Aorta (tissue), 5 donors: ENCODE results near the gene RCAN2. TPM values are rescaled to one million over a fixed set of nuclear protein-coding genes. Genes with fewer than 3 reads are reported as not detected.

Experiments used
- ATAC-seq: fragments of 200-7000 bp; cut with Tn5 transposase; one replicate; pipeline ENCODE4 v1.9.1; 2022; ENCODE audit warnings: moderate library complexity; ENCODE audit not compliant: low FRiP score
- DNase-seq, 2 donors: peaks; one replicate each; pipeline ENCODE4 v3.0.0-alpha.2; 2020
- H3K27ac ChIP-seq, 2 donors: one replicate each; pipeline ENCODE4 v1.5.1; 2013; ENCODE audit warnings: low read length in 2 of 2, mild to moderate bottlenecking in 2 of 2, moderate library complexity in 2 of 2, control low read depth in 1 of 2, inconsistent platforms in 1 of 2, low read depth in 1 of 2
- H3K27me3 ChIP-seq, 2 donors: one replicate each; pipeline ENCODE4 v1.6.1; 2013; ENCODE audit warnings: control low read depth in 1 of 2, low read length in 1 of 2, mild to moderate bottlenecking in 1 of 2, moderate library complexity in 1 of 2; ENCODE audit not compliant: insufficient read depth in 2 of 2, control insufficient read depth in 1 of 2
- H3K36me3 ChIP-seq, 2 donors: one replicate each; pipeline ENCODE4 v1.6.1; 2013; ENCODE audit warnings: control low read depth in 1 of 2, low read length in 1 of 2, mild to moderate bottlenecking in 1 of 2; ENCODE audit not compliant: insufficient read depth in 2 of 2, control insufficient read depth in 1 of 2
- H3K4me1 ChIP-seq, 2 donors: one replicate each; pipeline ENCODE4 v1.6.1; 2013; ENCODE audit warnings: low read length in 2 of 2, control low read depth in 1 of 2, mild to moderate bottlenecking in 1 of 2, moderate library complexity in 1 of 2; ENCODE audit not compliant: insufficient read depth in 2 of 2, control insufficient read depth in 1 of 2
- H3K4me3 ChIP-seq, 2 donors: one replicate each; pipeline ENCODE4 v1.5.1; 2013; ENCODE audit warnings: low read length in 2 of 2, control low read depth in 1 of 2, mild to moderate bottlenecking in 1 of 2
- H3K9me3 ChIP-seq: one replicate; pipeline ENCODE4 v1.6.1; 2013; ENCODE audit warnings: mild to moderate bottlenecking, low read length; ENCODE audit not compliant: control insufficient read depth
- WGBS, 2 donors: extraction: QIAGEN DNeasy Blood & Tissue Kit; methylation state at CpG; one replicate each; pipeline ENCODE4 v1.1.7; 2013; 5-methylcytosine and 5-hydroxymethylcytosine counted together
- intact Hi-C, 2 donors: fragments of 100-400 bp; cut with DNase I; formaldehyde crosslinking; loops; one replicate each; pipeline versions ENCODE4 v1.14.2 to v1.15.0; 2022
- polyA plus RNA-seq, 2 donors: library from polyadenylated mRNA; stranded (reverse); fragments of 200-250 nt; gene quantifications; one replicate each; pipeline ENCODE4 v1.2.3, GENCODE V29; 2013
- total RNA-seq, 2 donors: library from RNA; stranded (reverse); fragmentation: NEBNext Ultra II Directional; extraction: Animal tissue kit (Norgen Biotek cat#: 25700); gene quantifications; one replicate each; pipeline ENCODE4 v1.2.1, GENCODE V29; 2021
- donor health status: healthy with polysubstance abuse.
- donor health status: Bipolar disorder and iron deficiency.
- donor health status: DM: no; HTN: no; CAD: no.
- donor health status: DM: no; HTN: no; CAD: no.
- donor health status: DM: yes; HTN: yes; CAD: no.

The RCAN2 gene
- total and polyA plus RNA-seq, 4 donors, result 87.3 to 235 (median 130) TPM

DNA sequence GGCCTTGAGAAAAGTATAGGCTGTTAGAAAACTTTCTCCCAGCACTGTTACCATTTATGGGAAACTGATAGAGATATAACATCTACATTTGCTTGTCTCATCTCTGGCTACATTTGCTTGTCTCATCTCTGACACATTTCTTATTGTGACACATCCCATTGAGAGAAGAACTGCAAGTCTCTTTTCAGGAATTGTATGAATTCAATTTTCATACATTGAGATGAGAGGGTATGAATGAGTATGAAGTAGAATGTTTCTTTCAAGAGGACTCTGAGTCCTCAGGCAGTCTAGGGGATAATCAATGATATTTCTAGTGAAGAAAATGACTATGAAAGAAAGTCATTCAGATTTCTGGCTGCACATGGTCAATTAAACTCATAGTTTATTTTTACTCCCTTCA is 282.9 kb downstream of the RCAN2 start:
- intact Hi-C loops, result no loop called here

DNA sequence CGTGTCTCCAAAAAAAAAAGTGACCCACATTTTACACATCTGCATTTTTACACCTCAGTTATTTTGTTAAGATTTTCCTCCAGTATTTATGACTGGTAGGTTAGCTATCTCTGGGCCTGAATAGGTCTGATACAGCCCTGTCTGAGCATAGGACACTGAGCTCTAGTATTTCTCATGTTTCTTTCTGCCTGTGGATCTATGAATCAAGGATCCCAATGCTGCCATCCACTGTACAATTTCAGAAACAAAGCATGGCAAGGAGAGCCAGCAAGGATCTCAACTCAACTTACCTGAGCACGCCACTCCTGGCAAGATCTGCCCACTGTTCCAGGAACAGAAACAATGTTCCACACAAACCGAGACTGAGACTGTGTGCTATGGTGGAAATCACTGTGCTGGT is 284.1 kb downstream of the RCAN2 start:
- no peak overlapping the region for H3K4me3 ChIP-seq
- H3K27me3 ChIP-seq, result no peaks in the 10 kb centered on the region
- no peaks in the 10 kb centered on the region for H3K36me3 ChIP-seq
- no peak for ATAC-seq
- DNase-seq, result no peak
- intact Hi-C loops, result no loop called here
- no peaks in the 10 kb centered on the region for H3K4me1 ChIP-seq
- no peak overlapping the region for H3K27ac ChIP-seq
- 85 to 86% methylated on average over 3 of the region's 3 CpGs for WGBS, 2 donors
- H3K9me3 ChIP-seq, result peaks cover 3% of the 10 kb centered on the region

More for the DNA sequence above, 282.9 kb downstream of the RCAN2 start:
- Histone ChIP-seq H3K4me3 (no peak overlapping the region), H3K4me1 (no peaks in the 10 kb centered on the region), H3K36me3 (no peaks in the 10 kb centered on the region), H3K27ac (no peak overlapping the region), H3K9me3 (peaks cover 1% of the 10 kb centered on the region), H3K27me3 (no peaks in the 10 kb centered on the region)
- DNase-seq (no peak), ATAC-seq (no peak)

- H3K27me3 ChIP-seq, result no peaks in the 10 kb centered on the region
- no peak overlapping the region for H3K27ac ChIP-seq
- no peaks in the 10 kb centered on the region for H3K36me3 ChIP-seq
- no peaks in the 10 kb centered on the region for H3K4me1 ChIP-seq
- intact Hi-C loops, result no loop called here
- peak; percentile 54 for ATAC-seq
- no peak for DNase-seq
- H3K9me3 ChIP-seq, result peaks cover 3% of the 10 kb centered on the region
- 95 to 96% methylated on average over 29 of the region's 29 CpGs for WGBS, 2 donors
- no peak overlapping the region for H3K4me3 ChIP-seq
Observed at GRCh38 chr6:46204880-46205650, 286.2 kb downstream of the RCAN2 start.

- H3K36me3 ChIP-seq, result no peaks in the 10 kb centered on the region
- H3K9me3 ChIP-seq, result peaks cover 3% of the 10 kb centered on the region
- ATAC-seq (no peak), DNase-seq (no peak)
- no peak overlapping the region for H3K4me3 ChIP-seq
- H3K4me1 ChIP-seq, result no peaks in the 10 kb centered on the region
- no peak overlapping the region for H3K27ac ChIP-seq
- 58 to 60% methylated on average over 2 of the region's 2 CpGs for WGBS, 2 donors
- intact Hi-C loops, result no loop called here
- no peaks in the 10 kb centered on the region for H3K27me3 ChIP-seq
Observed at GRCh38 chr6:46203391-46204177, 287.7 kb downstream of the RCAN2 start.

- intact Hi-C loops, result no loop called here
Observed at GRCh38 chr6:46201702-46202101, 289.5 kb downstream of the RCAN2 start.

DNA sequence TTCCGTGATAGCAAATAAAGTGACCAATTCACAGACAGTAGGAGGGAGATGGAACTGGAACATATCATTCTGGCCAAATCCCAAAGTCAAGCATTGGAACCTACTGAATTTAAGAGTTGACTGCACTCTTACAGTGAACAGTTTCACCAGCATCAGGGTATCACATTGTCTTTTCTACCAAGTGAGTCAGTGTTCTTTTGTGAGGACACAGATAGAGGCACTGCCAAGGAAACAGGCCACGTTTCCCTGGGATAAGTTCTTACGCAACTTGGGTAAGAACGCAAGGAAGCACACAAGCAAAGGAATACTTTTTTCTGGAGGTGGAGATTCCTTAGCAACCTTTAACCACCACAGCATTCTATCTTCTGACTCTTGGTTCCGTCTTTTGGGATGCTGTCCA is 291.9 kb downstream of the RCAN2 start:
- Histone ChIP-seq H3K4me1 (no peaks in the 10 kb centered on the region), H3K4me3 (no peak overlapping the region), H3K9me3 (peaks cover 3% of the 10 kb centered on the region), H3K36me3 (no peaks in the 10 kb centered on the region), H3K27ac (no peak overlapping the region), H3K27me3 (no peaks in the 10 kb centered on the region)
- intact Hi-C loops, result no loop called here
- 82 to 83% methylated on average over 5 of the region's 5 CpGs for WGBS, 2 donors
- ATAC-seq (peak; percentile 36), DNase-seq (no peak)

More at GRCh38 chr6:46201702-46202101, 289.5 kb downstream of the RCAN2 start:
- H3K36me3 ChIP-seq, result no peaks in the 10 kb centered on the region
- H3K4me1 ChIP-seq, result no peaks in the 10 kb centered on the region
- peaks cover 3% of the 10 kb centered on the region for H3K9me3 ChIP-seq
- H3K27ac ChIP-seq, result no peak overlapping the region
- DNase-seq (no peak), ATAC-seq (no peak)
- no peaks in the 10 kb centered on the region for H3K27me3 ChIP-seq
- no peak overlapping the region for H3K4me3 ChIP-seq
- 59 to 70% methylated on average over 4 of the region's 4 CpGs for WGBS, 2 donors

GRCh38 chr6:46191961-46192360 is 299.3 kb downstream of the RCAN2 start:
- intact Hi-C loops, result no loop called here
- ATAC-seq, result peak; percentile 49
- 3 to 13% methylated on average over 1 of the region's 1 CpG for WGBS, 2 donors
- H3K9me3 ChIP-seq, result no peaks in the 10 kb centered on the region
- DNase-seq, result no peak
- no peaks in the 10 kb centered on the region for H3K27me3 ChIP-seq
- H3K36me3 ChIP-seq, result no peaks in the 10 kb centered on the region
- H3K27ac ChIP-seq, result peak overlapping the region in 1 of 2 donors; percentile 57
- H3K4me3 ChIP-seq, result no peak overlapping the region
- peaks cover 0 to 4% of the 10 kb centered on the region in 2 donors for H3K4me1 ChIP-seq

GRCh38 chr6:46190889-46191288 is 300.4 kb downstream of the RCAN2 start:
- DNase-seq (no peak), ATAC-seq (peak; percentile 51)
- intact Hi-C loops, result no loop called here
- Histone ChIP-seq H3K36me3 (no peaks in the 10 kb centered on the region), H3K27me3 (no peaks in the 10 kb centered on the region), H3K4me3 (no peak overlapping the region), H3K27ac (peak overlapping the region in 1 of 2 donors; percentile 7), H3K4me1 (peaks cover 0 to 4% of the 10 kb centered on the region in 2 donors), H3K9me3 (no peaks in the 10 kb centered on the region)
- WGBS, 2 donors, result 39 to 58% methylated on average over 4 of the region's 4 CpGs

DNA sequence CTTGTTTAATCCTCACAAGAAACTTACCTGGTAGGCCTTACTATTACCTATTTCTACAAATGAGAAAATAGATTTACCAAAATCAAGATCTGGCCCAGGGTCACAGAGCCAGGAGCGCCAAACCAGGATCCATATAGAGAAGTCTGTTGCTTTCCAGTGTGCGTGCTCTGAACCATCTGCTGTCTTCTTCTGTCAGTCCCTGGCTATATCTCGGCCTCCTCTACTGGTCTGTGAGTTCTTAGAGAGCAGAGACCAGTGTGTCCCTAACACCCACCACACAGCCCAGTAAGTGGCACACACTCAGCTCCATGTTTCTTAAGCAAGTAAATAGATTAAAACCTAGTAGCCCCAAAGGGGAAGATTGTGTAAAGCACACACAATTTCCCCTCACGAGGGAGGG is 301.5 kb downstream of the RCAN2 start:
- 93 to 98% methylated on average over 4 of the region's 4 CpGs for WGBS, 2 donors
- ATAC-seq, result no peak
- H3K36me3 ChIP-seq, result no peaks in the 10 kb centered on the region
- peaks cover 0 to 4% of the 10 kb centered on the region in 2 donors for H3K4me1 ChIP-seq
- no peak for DNase-seq
- no peaks in the 10 kb centered on the region for H3K9me3 ChIP-seq
- intact Hi-C loops, result no loop called here
- H3K27ac ChIP-seq, result no peak overlapping the region
- no peaks in the 10 kb centered on the region for H3K27me3 ChIP-seq
- H3K4me3 ChIP-seq, result no peak overlapping the region
